MM.1S (cell line): ENCODE data around the gene PTPRK.

Experiments used
- DNase-seq: peaks from one replicate; pipeline ENCODE4 v3.0.0-alpha.2; 2015
- H2AFZ ChIP-seq: fragments of 300-600 bp; sonication (generic); 2 replicates; pipeline ENCODE4 v1.6.0; 2016; ENCODE audit warnings: antibody characterized with exemption, low read length
- H3F3A ChIP-seq: fragments of 300-600 bp; sonication (generic); 2 replicates; pipeline ENCODE4 v1.6.1; 2016; ENCODE audit warnings: mild to moderate bottlenecking, antibody characterized with exemption, low read length, moderate library complexity, mixed read lengths; ENCODE audit not compliant: insufficient read depth
- H3K27ac ChIP-seq: fragments of 300-600 bp; sonication (generic); 2 replicates; pipeline ENCODE4 v1.5.1; 2016; ENCODE audit warnings: mild to moderate bottlenecking, low read length
- H3K27me3 ChIP-seq: fragments of 300-600 bp; sonication (generic); replicated peaks from 2 replicates; pipeline ENCODE4 v1.6.0; 2016; ENCODE audit warnings: low read length; ENCODE audit not compliant: insufficient read depth
- H3K36me3 ChIP-seq: fragments of 300-600 bp; sonication (generic); replicated peaks from 2 replicates; pipeline ENCODE4 v1.6.1; 2016; ENCODE audit warnings: mild to moderate bottlenecking, low read length, mixed read lengths; ENCODE audit not compliant: insufficient read depth
- H3K4me1 ChIP-seq: fragments of 300-600 bp; sonication (generic); 2 replicates; pipeline ENCODE4 v1.6.1; 2016; ENCODE audit warnings: low read length, mixed read lengths
- H3K4me2 ChIP-seq: fragments of 300-600 bp; sonication (generic); 2 replicates; pipeline ENCODE4 v1.6.0; 2016; ENCODE audit warnings: low read depth, low read length
- H3K4me3 ChIP-seq: fragments of 300-600 bp; sonication (generic); 2 replicates; pipeline ENCODE4 v1.5.1; 2016; ENCODE audit warnings: low read length, mixed read lengths
- H3K79me2 ChIP-seq: fragments of 300-600 bp; sonication (generic); 2 replicates; pipeline ENCODE4 v1.6.1; 2016; ENCODE audit warnings: mixed run types, low read length, mixed read lengths
- H3K9ac ChIP-seq: fragments of 300-600 bp; sonication (generic); 2 replicates; pipeline ENCODE4 v1.6.1; 2016; ENCODE audit warnings: low read length, mixed read lengths
- H3K9me2 ChIP-seq: fragments of 300-600 bp; sonication (generic); replicated peaks from 2 replicates; pipeline ENCODE4 v1.6.1; 2016; ENCODE audit warnings: mild to moderate bottlenecking, low read length, mixed read lengths; ENCODE audit not compliant: insufficient read depth
- H3K9me3 ChIP-seq: fragments of 300-600 bp; sonication (generic); replicated peaks from 2 replicates; pipeline ENCODE4 v1.6.1; 2016; ENCODE audit warnings: mild to moderate bottlenecking, low read length, mixed read lengths; ENCODE audit not compliant: insufficient read depth
- H4K20me1 ChIP-seq: fragments of 300-600 bp; sonication (generic); 2 replicates; pipeline ENCODE4 v1.6.1; 2016; ENCODE audit warnings: mild to moderate bottlenecking, low read length, moderate library complexity, mixed read lengths; ENCODE audit not compliant: insufficient read depth
- CTCF ChIP-seq: fragments of 300-600 bp; sonication (generic); IDR thresholded peaks from 2 replicates; pipeline ENCODE4 v1.5.1; 2016; ENCODE audit warnings: antibody characterized with exemption, low read length, mixed read lengths
- EZH2 ChIP-seq: fragments of 300-600 bp; sonication (generic); optimal IDR thresholded peaks from 2 replicates; pipeline ENCODE3; 2017; ENCODE audit warnings: low read depth, mild to moderate bottlenecking, antibody characterized with exemption, low read length, mixed read lengths
- EZH2phosphoT487 ChIP-seq: fragments of 300-600 bp; sonication (generic); IDR thresholded peaks from 2 replicates; pipeline ENCODE4 v1.6.1; 2018; ENCODE audit warnings: antibody characterized with exemption, low read length

Gene PTPRK

DNA sequence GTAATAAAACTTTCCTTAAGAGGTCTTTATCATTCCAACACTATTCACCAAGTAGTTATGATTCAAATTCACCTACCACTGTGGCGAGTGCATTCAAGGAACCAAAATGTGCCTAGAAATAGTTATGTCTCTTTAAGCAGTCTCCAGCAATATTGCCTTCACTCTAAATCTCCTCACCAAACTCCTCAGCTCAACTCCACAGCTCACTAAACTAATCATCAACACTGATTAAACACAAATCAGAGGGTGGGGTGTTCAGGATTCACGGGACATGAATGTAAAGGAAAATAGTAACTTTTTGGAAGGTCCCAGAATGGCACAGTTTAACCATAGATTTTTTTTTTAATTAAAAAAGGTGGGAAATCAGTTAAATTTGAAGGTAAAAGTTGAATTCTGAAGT is 549.0 kb downstream of the PTPRK start:
- Histone ChIP-seq H3K27me3 (no peaks in the 10 kb centered on the region), H4K20me1 (no peaks in the 10 kb centered on the region), H3K79me2 (no peaks in the 10 kb centered on the region), H3K4me2 (no peak overlapping the region), H3K9me2 (no peaks in the 10 kb centered on the region), H2AFZ (no peak overlapping the region), H3F3A (no peaks in the 10 kb centered on the region), H3K4me3 (no peak overlapping the region), H3K27ac (no peak overlapping the region), H3K9me3 (no peaks in the 10 kb centered on the region), H3K36me3 (no peaks in the 10 kb centered on the region), H3K4me1 (no peaks in the 10 kb centered on the region), H3K9ac (no peak overlapping the region)
- DNase-seq, result no peak
- no peak for TF ChIP-seq EZH2phosphoT487
- no peak for TF ChIP-seq EZH2
- no peak for TF ChIP-seq CTCF

DNA sequence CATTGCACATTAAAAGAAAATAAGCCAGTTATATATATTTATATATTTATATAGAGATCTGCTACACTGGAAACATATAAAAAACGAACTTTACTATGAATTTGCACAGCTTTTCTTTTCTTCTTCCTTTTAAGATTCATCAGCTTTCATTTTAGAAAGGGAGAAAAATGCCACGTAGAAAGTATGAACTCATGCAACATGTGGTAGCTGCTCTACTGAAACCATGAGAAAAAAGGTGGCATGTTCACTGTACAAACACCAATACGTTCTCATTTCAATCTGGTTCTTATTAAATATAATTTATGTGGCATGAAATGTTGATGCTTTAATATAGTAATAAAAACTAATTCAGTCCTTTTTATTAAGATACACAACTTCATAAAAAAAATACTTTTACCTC is 550.7 kb downstream of the PTPRK start:
- Histone ChIP-seq H3K9ac (no peak overlapping the region), H3K36me3 (no peaks in the 10 kb centered on the region), H3F3A (no peaks in the 10 kb centered on the region), H3K79me2 (no peaks in the 10 kb centered on the region), H4K20me1 (no peaks in the 10 kb centered on the region), H3K4me1 (no peaks in the 10 kb centered on the region), H2AFZ (no peak overlapping the region), H3K9me2 (no peaks in the 10 kb centered on the region), H3K27ac (no peak overlapping the region), H3K4me3 (no peak overlapping the region), H3K9me3 (no peaks in the 10 kb centered on the region), H3K4me2 (no peak overlapping the region), H3K27me3 (no peaks in the 10 kb centered on the region)
- TF ChIP-seq EZH2 (no peak), CTCF (no peak), EZH2phosphoT487 (no peak)
- no peak for DNase-seq

DNA sequence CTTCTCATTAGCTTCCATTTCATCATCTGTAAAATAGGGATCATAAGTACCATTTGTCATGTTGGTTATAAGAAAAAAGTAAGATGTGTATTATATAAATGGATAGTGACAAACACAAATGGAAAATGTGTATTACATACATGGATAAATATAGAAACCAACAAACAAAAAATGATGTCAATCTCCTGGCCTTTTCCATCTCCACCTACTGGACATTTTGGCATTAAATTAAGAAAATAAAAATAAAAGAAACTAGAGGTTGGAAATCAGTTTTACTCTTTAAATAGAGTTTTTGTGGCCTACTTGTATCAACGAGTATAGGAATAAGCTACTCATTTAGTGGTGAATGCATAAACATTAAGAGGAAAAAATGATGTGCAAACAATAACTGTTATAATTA is 552.0 kb downstream of the PTPRK start:
- Histone ChIP-seq H3K9me3 (no peaks in the 10 kb centered on the region), H3K36me3 (no peaks in the 10 kb centered on the region), H2AFZ (no peak overlapping the region), H3K9me2 (no peaks in the 10 kb centered on the region), H3K4me2 (no peak overlapping the region), H4K20me1 (no peaks in the 10 kb centered on the region), H3K27ac (no peak overlapping the region), H3K27me3 (no peaks in the 10 kb centered on the region), H3K79me2 (no peaks in the 10 kb centered on the region), H3K9ac (no peak overlapping the region), H3K4me1 (no peaks in the 10 kb centered on the region), H3F3A (no peaks in the 10 kb centered on the region), H3K4me3 (no peak overlapping the region)
- DNase-seq, result no peak
- TF ChIP-seq EZH2phosphoT487, result no peak
- TF ChIP-seq CTCF, result no peak
- no peak for TF ChIP-seq EZH2

DNA sequence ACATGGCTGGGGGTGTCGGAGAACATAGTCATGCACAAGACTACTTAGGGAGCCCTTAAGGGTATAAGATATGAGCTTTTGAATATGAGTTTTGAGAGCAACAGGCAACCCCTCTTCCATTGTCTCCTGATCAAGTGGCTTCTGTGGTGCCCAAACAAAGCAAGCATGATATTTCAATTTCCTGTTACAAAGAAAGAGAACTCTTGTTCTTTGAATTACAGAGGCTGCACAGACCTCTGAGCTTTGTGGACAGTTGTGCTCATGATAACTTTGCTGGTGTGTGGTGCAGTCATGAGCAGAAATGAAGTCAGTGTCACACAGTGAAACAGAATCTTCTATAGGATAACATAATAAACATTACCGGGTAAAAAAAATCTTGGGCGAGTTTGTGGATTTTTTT is 552.7 kb downstream of the PTPRK start:
- TF ChIP-seq CTCF, result no peak
- no peak for TF ChIP-seq EZH2phosphoT487
- TF ChIP-seq EZH2, result no peak
- DNase-seq, result no peak
- H3K9me3 ChIP-seq, result no peaks in the 10 kb centered on the region

More for the DNA sequence above, 552.7 kb downstream of the PTPRK start:
- Histone ChIP-seq H3K79me2 (no peaks in the 10 kb centered on the region), H3K9me2 (no peaks in the 10 kb centered on the region), H3F3A (no peaks in the 10 kb centered on the region), H3K36me3 (no peaks in the 10 kb centered on the region), H2AFZ (no peak overlapping the region), H3K4me3 (no peak overlapping the region), H3K4me1 (no peaks in the 10 kb centered on the region), H3K27me3 (no peaks in the 10 kb centered on the region), H3K4me2 (no peak overlapping the region), H3K9ac (no peak overlapping the region), H3K27ac (no peak overlapping the region), H4K20me1 (no peaks in the 10 kb centered on the region)
